HepG2 (cell line): ENCODE data around the gene ARHGEF40. TPM values are rescaled to one million over a fixed set of nuclear protein-coding genes. Genes with fewer than 3 reads are reported as not detected.

Source experiments
- ARID4A ChIP-seq: sonication (generic); formaldehyde crosslinking; IDR thresholded peaks from 2 replicates; pipeline ENCODE4 v1.5.0; 2020; ENCODE audit warnings: mild to moderate bottlenecking, missing genetic modification reagents, borderline replicate concordance
- GZF1 ChIP-seq: sonication (generic); formaldehyde crosslinking; IDR thresholded peaks from 2 replicates; pipeline ENCODE4 v1.5.1; 2020; ENCODE audit warnings: mild to moderate bottlenecking, missing genetic modification reagents
- IKZF1 ChIP-seq: fragments of 450-650 bp; IDR thresholded peaks from 2 replicates; pipeline ENCODE4 v1.7.1; 2016
- ISX ChIP-seq: sonication (generic); formaldehyde crosslinking; conservative IDR thresholded peaks from 2 replicates; pipeline ENCODE4 v1.5.0; 2020; ENCODE audit warnings: missing genetic modification reagents
- MED1 ChIP-seq: sonication (generic); formaldehyde crosslinking; IDR thresholded peaks from 2 replicates; pipeline ENCODE4 v1.4.0; 2020; ENCODE audit warnings: missing genetic modification reagents
- SOX6 ChIP-seq, 2 experiments: fragments of 450-650 bp in 1 of 2; sonication (generic) in 1 of 2; formaldehyde crosslinking in 1 of 2; IDR thresholded peaks; 2 replicates each; pipeline versions ENCODE4 v1.4.0 to v1.6.1; 2017 to 2020; ENCODE audit warnings: antibody characterized with exemption in 1 of 2, mild to moderate bottlenecking in 1 of 2, missing genetic modification reagents in 1 of 2
- STAG1 ChIP-seq: sonication (generic); formaldehyde crosslinking; IDR thresholded peaks from 2 replicates; pipeline ENCODE4 v1.4.0; 2020; ENCODE audit warnings: missing genetic modification reagents
- TP53 ChIP-seq: sonication (generic); formaldehyde crosslinking; conservative IDR thresholded peaks from 2 replicates; pipeline ENCODE4 v1.4.0; 2020; ENCODE audit warnings: missing genetic modification reagents
- ZHX2 ChIP-seq, 2 experiments: sonication (generic) in 1 of 2; formaldehyde crosslinking in 1 of 2; IDR thresholded peaks; 2 replicates each; pipeline versions ENCODE4 v1.6.1 to v1.9.0; 2014 to 2022; ENCODE audit warnings: antibody characterized with exemption in 1 of 2, borderline replicate concordance in 1 of 2, inconsistent platforms in 1 of 2, low read depth in 1 of 2, missing genetic modification reagents in 1 of 2
- ZNF326 ChIP-seq: sonication (generic); formaldehyde crosslinking; IDR thresholded peaks from 2 replicates; pipeline ENCODE4 v1.4.0; 2020; ENCODE audit warnings: missing genetic modification reagents, borderline replicate concordance
- ZNF609 ChIP-seq: sonication (generic); formaldehyde crosslinking; IDR thresholded peaks from 2 replicates; pipeline ENCODE4 v1.4.0; 2020; ENCODE audit warnings: mild to moderate bottlenecking, missing genetic modification reagents, borderline replicate concordance
- ZNF615 ChIP-seq: sonication (generic); formaldehyde crosslinking; IDR thresholded peaks from 2 replicates; pipeline ENCODE4 v1.5.0; 2020; ENCODE audit warnings: mild to moderate bottlenecking, missing genetic modification reagents, borderline replicate concordance
- ZNF776 ChIP-seq: sonication (generic); formaldehyde crosslinking; IDR thresholded peaks from 2 replicates; pipeline ENCODE4 v1.4.0; 2020; ENCODE audit warnings: mild to moderate bottlenecking, missing genetic modification reagents
- polyA plus RNA-seq, 8 experiments: library from polyadenylated mRNA; depleted of rRNA in 3 of 8; stranded (reverse) in 7 of 8; unstranded in 1 of 8; fragments of >200 nt; fragmentation: Illumina TruSeq in 4 of 8; extraction: Trizol in 4 of 8; gene quantifications; 2 replicates each; pipeline versions ENCODE4 v1.2.1 to v1.2.3, GENCODE V29; 2011 to 2016; ENCODE audit warnings: low read depth in 4 of 8, missing spikeins in 1 of 8, mixed read lengths in 1 of 8; ENCODE audit not compliant: insufficient read depth in 1 of 8
- total RNA-seq, 5 experiments: library from RNA; depleted of rRNA; stranded (reverse); fragments of >200 nt; fragmentation: Illumina TruSeq; extraction: Trizol; gene quantifications; 2 replicates each; pipeline ENCODE4 v1.2.3, GENCODE V29; 2016; ENCODE audit warnings: low read depth in 1 of 5

Gene ARHGEF40
- total and polyA plus RNA-seq, 2 of the 13 experiments (the other 11 are each of a cell fraction or from before 2014, with no cell fraction given) = 28.1 to 78.1 TPM

DNA sequence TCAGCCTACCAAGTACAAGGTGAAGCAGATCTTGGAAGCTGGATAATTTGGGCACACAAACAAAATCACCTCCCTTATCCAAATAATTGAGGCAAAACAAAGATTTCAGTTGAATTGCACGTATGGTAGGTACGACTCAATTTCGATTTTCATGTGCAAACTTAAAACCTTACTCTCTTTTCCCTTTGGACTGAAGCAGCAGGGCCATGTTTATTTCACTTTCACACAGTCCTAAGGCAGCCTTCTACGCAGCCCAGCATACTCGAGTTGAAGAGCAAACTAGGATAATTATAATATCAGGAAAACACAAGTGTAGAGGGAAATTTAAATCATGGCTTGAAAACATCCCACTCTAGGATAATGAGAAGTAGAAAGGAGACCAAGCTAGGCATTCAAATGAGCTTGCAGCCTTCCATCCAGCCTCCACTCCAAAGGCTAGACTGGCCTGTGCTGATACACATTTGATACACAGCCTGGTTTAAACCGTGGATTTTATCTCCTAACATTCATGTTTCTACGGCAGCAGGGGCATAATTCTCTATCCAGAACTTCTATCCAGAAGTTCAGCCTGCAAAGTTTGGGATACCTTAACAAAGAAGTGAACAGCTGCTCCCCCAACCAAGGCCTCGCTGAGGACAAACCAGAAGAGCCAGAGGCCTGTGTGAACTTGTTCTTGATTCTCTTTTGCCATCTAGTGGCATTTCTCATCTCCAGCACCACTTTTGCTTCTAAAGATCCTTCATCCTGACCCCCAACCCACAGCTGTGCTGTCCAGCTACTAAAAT is 30.3 kb upstream of the ARHGEF40 start (continued):
- TF ChIP-seq ARID4A (CRISPR knock-in tag) = no peak; the same call in 1 of the 2 replicates
- no peak for TF ChIP-seq ISX (CRISPR knock-in tag)
- TF ChIP-seq SOX6 (IDR thresholded peaks at IDR 0.05) = no peak
- TF ChIP-seq SOX6 (CRISPR knock-in tag; IDR thresholded peaks at IDR 0.05) = peak; percentile 67; the same call in 1 of the 2 replicates
- TF ChIP-seq ZNF326 (CRISPR knock-in tag) = no peak
- TF ChIP-seq MED1 (CRISPR knock-in tag) = peak; percentile 35; the same call in 1 of the 2 replicates
- peak; percentile 15; the same call in 1 of the 2 replicates for TF ChIP-seq GZF1 (CRISPR knock-in tag)
- TF ChIP-seq STAG1 (CRISPR knock-in tag) = peak; percentile 91
- no peak for TF ChIP-seq ZNF776 (CRISPR knock-in tag)
- no peak for TF ChIP-seq TP53 (CRISPR knock-in tag)
- TF ChIP-seq ZNF615 (CRISPR knock-in tag) = no peak
- no peak for TF ChIP-seq ZNF609 (CRISPR knock-in tag)
- no peak for TF ChIP-seq IKZF1
- TF ChIP-seq ZHX2 (IDR thresholded peaks at IDR 0.05; ENCODE audit: low read depth) = no peak
- no peak for TF ChIP-seq ZHX2 (CRISPR knock-in tag; IDR thresholded peaks at IDR 0.05; ENCODE audit: borderline replicate concordance)
